GOT3 (cell line): ENCODE measurements around the gene DOK1.

Experiments used
- DNase-seq: peaks from one replicate; lab custom pipeline; 2025; ENCODE audit warnings: mixed read lengths; lab: John Stamatoyannopoulos, UW

The DOK1 gene

GRCh38 chr2:74525717-74526648, 28.5 kb upstream of the DOK1 start, which contains the start of gene DQX1:
Gene DQX1 (minus strand): TSS chr2:74526231. CDS start chr2:74525729, 502 bp downstream.
- DNase-seq: no peak

- DNase-seq: no peak
Observed at GRCh38 chr2:74526649-74527230, 27.8 kb upstream of the DOK1 start.

GRCh38 chr2:74527741-74528140, 26.8 kb upstream of the DOK1 start:
- DNase-seq: no peak

GRCh38 chr2:74528600-74529356, 25.7 kb upstream of the DOK1 start:
- no peak for DNase-seq

GRCh38 chr2:74529357-74530238, 24.9 kb upstream of the DOK1 start, which contains the start of the genes AUP1 and HTRA2:
Gene AUP1 (minus strand): TSS chr2:74529706. CDS start chr2:74529629, 77 bp downstream.
Gene HTRA2 (plus strand): TSS chr2:74529933. CDS start chr2:74530007, 74 bp downstream.
- peak; percentile 93 for DNase-seq

- DNase-seq: no peak
Observed at GRCh38 chr2:74530239-74531187, 24.0 kb upstream of the DOK1 start.

- DNase-seq: no peak
Observed at GRCh38 chr2:74531666-74532065, 22.9 kb upstream of the DOK1 start.

- DNase-seq: no peak
Observed at GRCh38 chr2:74532222-74532621, 22.3 kb upstream of the DOK1 start.

GRCh38 chr2:74533464-74533863, 21.1 kb upstream of the DOK1 start:
- DNase-seq: no peak

- DNase-seq: no peak
Observed at GRCh38 chr2:74534411-74534810, 20.1 kb upstream of the DOK1 start.

GRCh38 chr2:74535440-74535965, 19.0 kb upstream of the DOK1 start:
- no peak for DNase-seq

GRCh38 chr2:74536166-74536950, 18.2 kb upstream of the DOK1 start:
- no peak for DNase-seq

- no peak for DNase-seq
Observed at GRCh38 chr2:74537140-74537539, 17.4 kb upstream of the DOK1 start.

GRCh38 chr2:74538881-74539339, 15.6 kb upstream of the DOK1 start:
- DNase-seq: no peak

GRCh38 chr2:74540291-74540690, 14.2 kb upstream of the DOK1 start:
- no peak for DNase-seq

- no peak for DNase-seq
Observed at GRCh38 chr2:74542978-74543377, 11.5 kb upstream of the DOK1 start.

GRCh38 chr2:74544634-74545033, 9.9 kb upstream of the DOK1 start:
- DNase-seq: no peak

GRCh38 chr2:74546004-74546403, 8.5 kb upstream of the DOK1 start:
- DNase-seq: no peak
